Heart right ventricle (tissue), 16 donors: ENCODE results near the gene CDK5. TPM values are rescaled to one million over a fixed set of nuclear protein-coding genes. Genes with fewer than 3 reads are reported as not detected.
"Not testable (repeated sequence)": the region's sequence is repeated elsewhere in the genome, so short reads cannot be mapped to it uniquely, and the experiment has no call there.

Experiments used
- ATAC-seq, 8 donors: fragments of 200-7000 bp; cut with Tn5 transposase; one replicate each; pipeline ENCODE4 v1.9.1; 2020; ENCODE audit warnings: mild to moderate bottlenecking in 8 of 8, moderate library complexity in 8 of 8, moderate number of reproducible peaks in 1 of 8
- DNase-seq, 2 donors: peaks; one replicate each; pipeline ENCODE4 v3.0.0-alpha.2; 2020
- H3K27ac ChIP-seq, 10 donors: fragments of 200-600 bp; sonication (generic) in 2 of 10; one replicate each; pipeline versions ENCODE4 v1.5.0 to v1.8.0; 2020 to 2022; ENCODE audit warnings: mild to moderate bottlenecking in 3 of 10
- H3K27me3 ChIP-seq, 7 donors: fragments of 200-600 bp; one replicate each; pipeline ENCODE4 v1.8.0; 2021 to 2022; ENCODE audit warnings: mild to moderate bottlenecking in 2 of 7
- H3K36me3 ChIP-seq, 9 donors: fragments of 200-600 bp; sonication (generic) in 1 of 9; one replicate each; pipeline versions ENCODE4 v1.5.0 to v1.8.0; 2020 to 2022; ENCODE audit warnings: mild to moderate bottlenecking in 2 of 9
- H3K4me1 ChIP-seq, 9 donors: fragments of 200-600 bp; sonication (generic) in 1 of 9; one replicate each; pipeline versions ENCODE4 v1.5.0 to v1.8.0; 2020 to 2022; ENCODE audit warnings: mild to moderate bottlenecking in 4 of 9
- H3K4me3 ChIP-seq, 10 donors: fragments of 200-600 bp; sonication (generic) in 2 of 10; one replicate each; pipeline versions ENCODE4 v1.5.0 to v1.8.0; 2020 to 2022; ENCODE audit warnings: mild to moderate bottlenecking in 7 of 10, moderate library complexity in 2 of 10
- H3K9me3 ChIP-seq, 11 donors: fragments of 200-600 bp in 10 of 11; sonication (generic) in 2 of 11; one replicate each; pipeline versions ENCODE4 v1.5.0 to v1.8.0; 2013 to 2022; ENCODE audit warnings: mild to moderate bottlenecking in 2 of 11, control low read depth in 1 of 11, moderate library complexity in 1 of 11
- WGBS, 2 donors: extraction: QIAGEN DNeasy Blood & Tissue Kit; methylation state at CpG; one replicate each; pipeline ENCODE4 v1.1.7; 2013; ENCODE audit warnings: inconsistent platforms in 1 of 2; 5-methylcytosine and 5-hydroxymethylcytosine counted together
- intact Hi-C, 10 donors: fragments of 100-400 bp; cut with DNase I; formaldehyde crosslinking; loops; one replicate each; pipeline versions ENCODE4 v1.11.1 to v1.14.2; 2022
- polyA plus RNA-seq, 2 donors: library from polyadenylated mRNA; stranded (reverse); fragments of 200-250 nt; gene quantifications; one replicate each; pipeline ENCODE4 v1.2.3, GENCODE V29; 2013
- total RNA-seq, 10 donors: library from RNA; stranded (reverse); fragmentation: NEBNext Ultra II Directional in 3 of 10; extraction: Animal tissue kit (Norgen Biotek cat#: 25700) in 3 of 10; gene quantifications; one replicate each; pipeline versions ENCODE4 v1.2.1 to v1.2.4, GENCODE V29; 2021 to 2023
- TF ChIP-seq, protein P1 (sequence below), 9 donors: fragments of 200-600 bp; sonication (generic) in 2 of 9; IDR thresholded peaks; one replicate each; pipeline versions ENCODE4 v1.5.0 to v1.8.0; 2021 to 2022; ENCODE audit warnings: antibody characterized with exemption in 9 of 9, mild to moderate bottlenecking in 5 of 9, moderate library complexity in 1 of 9
- donor health status: Arrhythmogenic right ventricular cardiomyopathy.
- donor health status: ischemic (EF 13 %, LVEDD 7.1; RV severe dilation, severe dysfunction).
- donor health status: healthy with polysubstance abuse.
- donor health status: DM: no; HTN: yes; CAD: no.
- donor health status: DM: no; HTN: no; CAD: no.
- donor health status: ischemic (EF 25% LVEDD 6.9; RV normal size, moderate dysfunction).
- donor health status: ischemic (EF 25% LVEDD 5.7; RV mildly dilated, moderate dysfunction).
- donor health status: healthy.
- donor health status: DM: yes; HTN: yes; CAD: no.
- donor health status: Ischemic cardiomyopathy.
- donor health status: ischemic (EF 35%, LVEDD 5.7; RV mildly dilated, moderate dysfunction).
- donor health status: nonischemic (EF 11% LVEDD 7.7; RV severe dilation, severe dysfunction).
- donor health status: DM: yes; HTN: yes; CAD: no.
- donor health status: PGD.
- donor health status: ischemic (EF 29% LVEDD 5.4; RV normal size, mild dysfunction).
- donor health status: nonischemic (EF 23%, LVEDD 6.1; RV moderate dilation, normal function).

Gene CDK5
- total and polyA plus RNA-seq, 12 donors, result 5.0 to 11.3 (median 7.6) TPM

- Histone ChIP-seq H3K36me3 (peaks cover 0 to 42% (median 0%) of the 10 kb centered on the region in 9 donors), H3K27ac (no peak overlapping the region), H3K4me3 (no peak overlapping the region), H3K27me3 (peaks cover 0 to 15% (median 0%) of the 10 kb centered on the region in 7 donors), H3K4me1 (peaks cover 3 to 16% (median 9%) of the 10 kb centered on the region in 9 donors), H3K9me3 (no peaks in the 10 kb centered on the region)
- TF ChIP-seq, protein P1, sequence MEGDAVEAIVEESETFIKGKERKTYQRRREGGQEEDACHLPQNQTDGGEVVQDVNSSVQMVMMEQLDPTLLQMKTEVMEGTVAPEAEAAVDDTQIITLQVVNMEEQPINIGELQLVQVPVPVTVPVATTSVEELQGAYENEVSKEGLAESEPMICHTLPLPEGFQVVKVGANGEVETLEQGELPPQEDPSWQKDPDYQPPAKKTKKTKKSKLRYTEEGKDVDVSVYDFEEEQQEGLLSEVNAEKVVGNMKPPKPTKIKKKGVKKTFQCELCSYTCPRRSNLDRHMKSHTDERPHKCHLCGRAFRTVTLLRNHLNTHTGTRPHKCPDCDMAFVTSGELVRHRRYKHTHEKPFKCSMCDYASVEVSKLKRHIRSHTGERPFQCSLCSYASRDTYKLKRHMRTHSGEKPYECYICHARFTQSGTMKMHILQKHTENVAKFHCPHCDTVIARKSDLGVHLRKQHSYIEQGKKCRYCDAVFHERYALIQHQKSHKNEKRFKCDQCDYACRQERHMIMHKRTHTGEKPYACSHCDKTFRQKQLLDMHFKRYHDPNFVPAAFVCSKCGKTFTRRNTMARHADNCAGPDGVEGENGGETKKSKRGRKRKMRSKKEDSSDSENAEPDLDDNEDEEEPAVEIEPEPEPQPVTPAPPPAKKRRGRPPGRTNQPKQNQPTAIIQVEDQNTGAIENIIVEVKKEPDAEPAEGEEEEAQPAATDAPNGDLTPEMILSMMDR (IDR thresholded peaks at IDR 0.05), result no peak
- WGBS, 2 donors, result 63 to 70% methylated on average over 14 of the region's 14 CpGs
- DNase-seq (no peak), ATAC-seq (no peak)
- intact Hi-C loops, result loop anchor here in 1 of 10 donors (10.0 kb wide), 1 partner anchor 58 kb away; no protein-coding TSS in a partner anchor
Observed at GRCh38 chr7:151046603-151047573, 10.8 kb downstream of the CDK5 start.

DNA sequence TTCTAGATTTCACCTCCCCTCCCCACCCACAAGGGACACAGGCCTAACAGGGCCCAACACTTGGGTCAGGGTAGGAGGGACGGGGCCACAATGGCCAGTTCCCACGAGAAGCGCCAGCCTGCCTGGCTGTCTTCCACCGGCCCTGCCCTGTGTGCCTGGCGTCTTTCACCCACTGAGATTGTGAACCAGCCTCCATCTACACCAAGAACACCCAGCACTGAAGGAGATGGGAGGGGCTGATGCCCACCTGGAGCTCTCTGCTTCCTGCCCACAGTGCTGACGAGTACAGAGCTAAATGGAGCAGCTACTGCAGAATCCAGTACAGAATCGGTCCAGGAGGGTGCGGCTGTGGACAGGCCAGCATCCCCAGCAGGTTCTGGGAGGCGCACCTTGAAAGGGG, 11.7 kb downstream of the CDK5 start:
- Histone ChIP-seq H3K9me3 (no peaks in the 10 kb centered on the region), H3K27me3 (peaks cover 0 to 12% (median 0%) of the 10 kb centered on the region in 7 donors), H3K27ac (no peak overlapping the region), H3K36me3 (peaks cover 0 to 51% (median 0%) of the 10 kb centered on the region in 9 donors), H3K4me1 (peaks cover 1 to 10% (median 4%) of the 10 kb centered on the region in 9 donors), H3K4me3 (no peak overlapping the region)
- DNase-seq, result no peak
- 86 to 90% methylated on average over 9 of the region's 9 CpGs for WGBS, 2 donors
- ATAC-seq, result no peak
- TF ChIP-seq, protein P1 (IDR thresholded peaks at IDR 0.05), result no peak
- intact Hi-C loops, result loop anchor here in 1 of 10 donors (10.0 kb wide), 1 partner anchor 59 kb away; no protein-coding TSS in a partner anchor

DNA sequence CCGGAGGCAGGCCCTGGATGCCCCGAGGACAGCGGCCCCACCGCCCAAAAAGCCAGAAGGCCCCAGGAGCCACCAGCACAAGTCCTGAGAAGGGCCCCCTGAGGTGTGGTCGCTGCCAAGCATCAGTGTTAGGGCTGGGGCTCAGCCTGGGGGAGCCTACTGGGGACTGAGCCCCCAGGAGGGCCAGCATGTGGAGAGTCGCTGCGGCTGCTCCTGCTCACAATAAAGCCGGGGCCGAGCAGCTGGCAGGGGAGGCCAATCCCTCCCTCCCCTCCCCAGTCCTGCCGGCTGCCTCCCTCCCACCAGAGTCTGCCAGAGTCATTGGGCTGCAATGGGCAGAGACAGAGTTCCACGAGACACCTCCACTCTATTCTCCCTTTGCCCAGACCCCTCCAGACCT, 12.4 kb downstream of the CDK5 start:
- peaks cover 0 to 7% (median 1%) of the 10 kb centered on the region in 9 donors for H3K4me1 ChIP-seq
- peaks cover 0 to 52% (median 0%) of the 10 kb centered on the region in 9 donors for H3K36me3 ChIP-seq
- no peak overlapping the region for H3K4me3 ChIP-seq
- intact Hi-C loops, result loop anchor here in 1 of 10 donors (10.0 kb wide), 1 partner anchor 60 kb away; no protein-coding TSS in a partner anchor
- H3K9me3 ChIP-seq, result no peaks in the 10 kb centered on the region
- no peak for DNase-seq
- WGBS, 2 donors, result 85 to 88% methylated on average over 11 of the region's 11 CpGs
- H3K27me3 ChIP-seq, result peaks cover 0 to 5% (median 0%) of the 10 kb centered on the region in 7 donors
- no peak for ATAC-seq
- H3K27ac ChIP-seq, result no peak overlapping the region
- TF ChIP-seq, protein P1 (IDR thresholded peaks at IDR 0.05), result no peak

DNA sequence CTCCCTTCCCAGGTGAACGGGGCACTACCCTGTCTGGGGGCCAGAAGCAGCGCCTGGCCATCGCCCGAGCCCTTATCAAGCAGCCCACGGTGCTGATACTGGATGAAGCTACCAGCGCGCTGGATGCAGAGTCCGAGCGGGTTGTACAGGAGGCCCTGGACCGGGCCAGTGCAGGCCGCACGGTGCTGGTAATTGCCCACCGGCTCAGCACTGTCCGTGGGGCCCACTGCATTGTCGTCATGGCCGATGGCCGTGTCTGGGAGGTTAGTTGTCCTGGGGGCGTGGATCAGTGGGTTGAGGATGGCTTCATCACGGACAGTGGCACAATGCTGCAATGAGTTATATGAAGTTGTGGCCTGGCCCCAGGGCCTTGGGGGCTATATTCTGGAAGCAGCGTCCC, 13.7 kb downstream of the CDK5 start:
- intact Hi-C loops, result loop anchor here in 1 of 10 donors (10.0 kb wide), 1 partner anchor 61 kb away; no protein-coding TSS in a partner anchor
- TF ChIP-seq, protein P1 (IDR thresholded peaks at IDR 0.05), result no peak
- Histone ChIP-seq H3K4me3 (no peak overlapping the region), H3K27ac (no peak overlapping the region), H3K27me3 (no peaks in the 10 kb centered on the region), H3K9me3 (no peaks in the 10 kb centered on the region), H3K4me1 (peaks cover 6 to 20% (median 13%) of the 10 kb centered on the region in 9 donors), H3K36me3 (peaks cover 0 to 52% (median 0%) of the 10 kb centered on the region in 9 donors)
- DNase-seq (no peak), ATAC-seq (no peak)
- WGBS, 2 donors, result 94 to 95% methylated on average over 20 of the region's 20 CpGs

GRCh38 chr7:151043449-151043848, 14.2 kb downstream of the CDK5 start:
- not testable (repeated sequence) for ATAC-seq, H3K27ac ChIP-seq
- peaks cover 0 to 52% (median 0%) of the 10 kb centered on the region in 9 donors for H3K36me3 ChIP-seq

More at GRCh38 chr7:151043449-151043848, 14.2 kb downstream of the CDK5 start:
- intact Hi-C loops, result loop anchor here in 1 of 10 donors (10.0 kb wide), 1 partner anchor 61 kb away; no protein-coding TSS in a partner anchor
- not testable (repeated sequence) for H3K27me3 ChIP-seq, H3K4me3 ChIP-seq, H3K9me3 ChIP-seq, DNase-seq
- WGBS, 2 donors, result 87 to 89% methylated on average over 10 of the region's 10 CpGs
- H3K4me1 ChIP-seq, result peaks cover 12 to 25% (median 18%) of the 10 kb centered on the region in 9 donors
